NCI-H2029 (cell line): Measurements from ENCODE around the gene ASPDH.
"Not testable (repeated sequence)": the region's sequence is repeated elsewhere in the genome, so short reads cannot be mapped to it uniquely, and the experiment has no call there.

Experiments used
- DNase-seq: peaks from one replicate; lab custom pipeline; 2025; lab: John Stamatoyannopoulos, UW

The ASPDH gene

GRCh38 chr19:50477751-50478515 lies 35.8 kb downstream of the ASPDH start:
- no peak for DNase-seq

- DNase-seq: no peak
Observed at GRCh38 chr19:50476907-50477238, 36.8 kb downstream of the ASPDH start.

DNA sequence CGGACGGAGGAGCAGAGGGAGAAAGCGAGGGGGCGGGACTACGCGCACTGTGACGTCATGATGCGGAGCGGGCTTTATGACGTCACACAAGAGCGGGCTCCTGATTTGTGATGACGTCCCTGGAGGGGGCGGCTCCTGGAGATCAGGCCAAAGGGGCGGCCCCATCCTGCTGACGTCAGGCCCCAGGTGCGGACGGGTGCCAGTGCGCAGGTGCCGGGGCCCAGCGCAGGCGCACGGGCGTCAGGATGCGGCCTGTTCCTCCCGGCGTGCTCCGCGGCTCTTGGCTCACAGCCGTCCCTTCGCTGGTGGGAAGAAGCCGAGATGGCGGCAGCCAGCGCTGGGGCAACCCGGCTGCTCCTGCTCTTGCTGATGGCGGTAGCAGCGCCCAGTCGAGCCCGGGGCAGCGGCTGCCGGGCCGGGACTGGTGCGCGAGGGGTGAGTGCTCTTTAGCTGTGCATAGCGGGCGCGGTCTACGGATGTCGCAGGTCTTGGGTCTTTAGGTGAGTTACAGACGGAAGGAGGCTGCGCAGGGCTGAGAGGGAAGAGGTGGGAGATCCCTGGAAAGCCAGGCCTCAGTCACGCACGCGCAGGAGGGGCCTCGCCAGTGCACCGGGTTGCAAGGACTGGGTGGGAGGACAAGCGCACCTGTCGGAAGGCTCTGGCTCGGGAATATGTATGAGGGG lies 37.3 kb downstream of the ASPDH start, which contains the start of the genes EMC10 and GARIN5A:
Gene EMC10, plus strand, starts transcription at position 284 of the 683 bp plus-strand sequence. Its CDS starts 38 bp downstream, at position 322.
Gene GARIN5A, minus strand, starts transcription at position 625 of the 683 bp plus-strand sequence. Its CDS starts 460 bp downstream, at position 165.
- peak; percentile 94 for DNase-seq

DNA sequence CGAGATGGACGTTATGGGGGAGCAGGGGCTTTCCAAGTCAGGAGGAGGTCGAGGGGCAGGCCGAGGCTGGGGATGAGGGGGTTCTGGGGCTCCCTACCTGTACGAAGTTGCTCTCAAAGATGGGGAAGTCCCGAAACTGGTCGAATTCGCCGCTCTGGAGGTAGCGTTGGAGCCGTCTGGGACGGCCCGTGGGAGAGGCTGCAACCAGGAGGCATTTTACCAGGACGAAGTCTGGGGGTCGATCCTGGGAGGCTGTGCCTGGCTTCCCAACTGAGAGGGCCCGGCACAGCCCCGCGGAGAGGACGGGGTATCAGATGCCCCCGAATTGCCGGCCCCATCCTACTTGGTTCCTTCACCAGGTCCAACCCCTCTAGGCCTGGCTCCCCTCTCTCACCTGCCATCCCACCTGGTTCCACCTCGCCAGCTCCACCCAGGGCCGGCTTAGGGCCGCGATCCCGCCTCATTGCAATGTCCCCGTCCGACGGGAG lies 37.9 kb downstream of the ASPDH start:
- no peak for DNase-seq

- DNase-seq: no peak
Observed at GRCh38 chr19:50475101-50475568, 38.6 kb downstream of the ASPDH start.

DNA sequence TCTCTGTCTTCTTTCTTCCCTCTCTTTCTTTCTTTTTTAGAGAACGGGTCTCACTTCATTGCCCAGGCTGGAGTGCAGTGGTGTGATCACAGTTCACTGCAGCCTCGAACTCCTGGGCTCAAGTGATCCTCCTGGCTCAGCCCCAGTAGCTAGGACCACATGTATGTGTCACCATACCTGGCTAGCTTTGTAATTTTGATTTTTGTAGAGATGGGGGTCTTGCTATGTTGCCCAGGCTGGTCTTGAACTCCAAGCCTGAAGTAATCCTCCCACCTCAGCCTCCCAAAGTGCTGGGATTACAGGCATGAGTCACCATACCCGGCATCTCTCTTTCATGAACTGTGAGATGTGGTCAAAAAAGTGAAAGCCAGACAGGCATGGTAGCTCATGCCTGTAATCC lies 40.4 kb downstream of the ASPDH start:
- DNase-seq: not testable (repeated sequence)

- DNase-seq: no peak
Observed at GRCh38 chr19:50468818-50469217, 44.9 kb downstream of the ASPDH start.

GRCh38 chr19:50467566-50467965 lies 46.1 kb downstream of the ASPDH start:
- DNase-seq: no peak

- DNase-seq: no peak
Observed at GRCh38 chr19:50466706-50467039, 47.0 kb downstream of the ASPDH start.

DNA sequence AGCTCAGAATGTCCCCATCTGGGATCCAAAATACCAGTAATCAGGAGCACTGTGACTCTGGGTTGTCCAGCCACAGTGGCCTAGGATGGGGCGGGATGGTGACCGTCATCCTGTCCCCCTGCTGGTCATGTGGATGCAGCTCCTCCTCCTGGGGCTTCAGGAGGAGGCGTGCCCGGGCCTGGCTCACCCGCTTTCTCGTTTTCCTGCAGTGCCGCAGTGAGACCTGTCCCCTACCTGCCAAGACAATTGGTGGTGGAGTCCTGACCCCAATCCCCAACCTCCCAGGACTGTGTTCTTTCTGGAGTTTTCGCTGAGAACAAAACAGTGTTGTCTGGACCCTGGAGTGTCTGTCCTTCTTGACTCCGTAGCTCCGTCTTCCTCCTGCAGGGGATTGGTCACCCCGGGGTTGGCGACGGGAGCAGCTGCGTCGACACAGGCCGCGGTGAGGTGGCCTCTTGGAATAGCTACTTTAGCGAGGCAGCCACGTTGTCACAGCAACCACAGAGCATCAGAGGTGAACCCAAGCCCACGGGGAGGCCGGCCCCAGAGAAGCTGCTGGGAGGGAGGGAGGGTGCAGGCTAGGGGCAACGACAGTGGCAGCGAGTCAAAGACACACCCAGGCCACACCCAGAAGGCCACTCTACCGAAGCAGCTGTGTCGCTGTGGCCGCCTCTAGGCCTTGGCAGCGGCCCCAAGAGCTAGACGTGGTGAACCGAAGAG lies 47.6 kb downstream of the ASPDH start:
- DNase-seq: peak; percentile 77

DNA sequence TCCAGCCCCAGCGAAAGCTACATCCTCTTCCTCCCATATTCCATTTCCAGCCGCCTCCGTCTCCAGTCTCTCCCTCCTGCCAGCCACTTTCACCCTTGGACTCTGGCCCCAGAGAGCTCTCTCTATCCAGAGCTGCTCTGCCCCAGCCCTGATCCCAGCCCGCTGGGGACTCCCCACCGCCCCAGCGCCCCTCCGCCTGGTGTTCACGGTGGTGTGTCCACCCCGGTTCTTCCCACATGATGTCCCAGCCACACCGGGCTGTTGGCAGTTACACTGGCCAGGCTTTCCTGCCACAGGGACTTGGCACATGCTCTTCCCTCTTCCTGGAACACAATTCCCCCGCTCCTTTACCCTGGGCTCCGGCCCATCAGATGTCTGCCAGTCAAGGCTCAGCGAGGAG lies 48.7 kb downstream of the ASPDH start:
- DNase-seq: no peak

- no peak for DNase-seq
Observed at GRCh38 chr19:50464348-50464747, 49.4 kb downstream of the ASPDH start.

- no peak for DNase-seq
Observed at GRCh38 chr19:50462970-50463369, 50.7 kb downstream of the ASPDH start.
